Activated naive CD8-positive, alpha-beta T cell treated with anti-CD3 and anti-CD28 coated beads, Interleukin-2, amount 10 ng/mL, durations not matched to agents 7 days and 5 days (primary cell): Measurements from ENCODE around the gene SEMA4F. TPM values are rescaled to one million over a fixed set of nuclear protein-coding genes. Genes with fewer than 3 reads are reported as not detected.

Experiments used
- ATAC-seq: fragments of 150-1000 bp; cut with Tn5 transposase; one replicate; pipeline ENCODE4 v1.10.0; 2021; ENCODE audit warnings: low read depth, moderate library complexity
- POLR2A ChIA-PET: fragments of 350-600 bp; sonication (Branson Sonifier 250); formaldehyde crosslinking; loops from one replicate; lab custom pipeline; 2021; ENCODE audit warnings: antibody characterized with exemption; lab: Charles Lee
- DNase-seq: peaks from one replicate; pipeline ENCODE4 v3.0.0; 2021
- H3K27ac Mint-ChIP-seq: one replicate; pipeline ENCODE4 v1.8.0; 2022; ENCODE audit warnings: mild to moderate bottlenecking, mixed read lengths
- H3K27me3 Mint-ChIP-seq: one replicate; pipeline ENCODE4 v1.8.0; 2022; ENCODE audit warnings: mild to moderate bottlenecking, moderate library complexity, mixed read lengths
- H3K36me3 Mint-ChIP-seq: one replicate; pipeline ENCODE4 v1.8.0; 2021; ENCODE audit warnings: mild to moderate bottlenecking, mixed read lengths
- H3K4me1 Mint-ChIP-seq: one replicate; pipeline ENCODE4 v1.8.0; 2021; ENCODE audit warnings: mixed read lengths
- H3K4me3 Mint-ChIP-seq: one replicate; pipeline ENCODE4 v1.8.0; 2022; ENCODE audit warnings: mild to moderate bottlenecking, moderate library complexity, mixed read lengths
- H3K9me3 Mint-ChIP-seq: one replicate; pipeline ENCODE4 v1.8.0; 2021; ENCODE audit warnings: mixed read lengths
- total RNA-seq, 2 experiments: library from RNA; stranded (reverse); gene quantifications; one replicate each; pipeline ENCODE4 v1.2.3, GENCODE V29; 2021

The SEMA4F gene
- total RNA-seq, 2 experiments from 2014 or later, result 9.6 to 11.1 TPM

GRCh38 chr2:74639550-74639949 lies 14.5 kb upstream of the SEMA4F start:
- POLR2A ChIA-PET, result no interaction called here
- no peak overlapping the region for H3K4me3 Mint-ChIP-seq

GRCh38 chr2:74645344-74645743 lies 8.7 kb upstream of the SEMA4F start:
- H3K4me1 Mint-ChIP-seq, result peaks cover 2% of the 10 kb centered on the region
- no peak overlapping the region for H3K27ac Mint-ChIP-seq

More at GRCh38 chr2:74639550-74639949, 14.5 kb upstream of the SEMA4F start:
- Mint-ChIP-seq H3K9me3 (no peaks in the 10 kb centered on the region), H3K4me1 (no peaks in the 10 kb centered on the region), H3K36me3 (no peaks in the 10 kb centered on the region), H3K27me3 (peaks cover 45% of the 10 kb centered on the region), H3K27ac (no peak overlapping the region)
- DNase-seq (no peak), ATAC-seq (no peak)

GRCh38 chr2:74646201-74646600 lies 7.8 kb upstream of the SEMA4F start:
- Mint-ChIP-seq H3K36me3 (no peaks in the 10 kb centered on the region), H3K4me3 (no peak overlapping the region), H3K27me3 (peaks cover 34% of the 10 kb centered on the region), H3K4me1 (peaks cover 2% of the 10 kb centered on the region), H3K27ac (no peak overlapping the region), H3K9me3 (no peaks in the 10 kb centered on the region)
- ATAC-seq (no peak), DNase-seq (no peak)
- POLR2A ChIA-PET, result no interaction called here

More at GRCh38 chr2:74645344-74645743, 8.7 kb upstream of the SEMA4F start:
- ATAC-seq (no peak), DNase-seq (no peak)
- H3K36me3 Mint-ChIP-seq, result no peaks in the 10 kb centered on the region
- peaks cover 39% of the 10 kb centered on the region for H3K27me3 Mint-ChIP-seq
- H3K4me3 Mint-ChIP-seq, result no peak overlapping the region
- H3K9me3 Mint-ChIP-seq, result no peaks in the 10 kb centered on the region
- POLR2A ChIA-PET, result no interaction called here

GRCh38 chr2:74646834-74647482 lies 7.1 kb upstream of the SEMA4F start:
- DNase-seq (no peak), ATAC-seq (no peak)
- Mint-ChIP-seq H3K27ac (no peak overlapping the region), H3K27me3 (peaks cover 31% of the 10 kb centered on the region), H3K4me3 (no peak overlapping the region), H3K9me3 (no peaks in the 10 kb centered on the region), H3K4me1 (peaks cover 2% of the 10 kb centered on the region), H3K36me3 (no peaks in the 10 kb centered on the region)
- POLR2A ChIA-PET, result no interaction called here

GRCh38 chr2:74648009-74648443 lies 6.0 kb upstream of the SEMA4F start, which contains the start of gene M1AP:
Gene M1AP, minus strand, starts transcription at chr2:74648330. Its CDS starts 8,055 bp downstream, at chr2:74640275.
- Mint-ChIP-seq H3K27me3 (peaks cover 28% of the 10 kb centered on the region), H3K36me3 (no peaks in the 10 kb centered on the region), H3K27ac (no peak within 1 kb of the TSS), H3K4me3 (peak within 1 kb of the TSS; percentile 36), H3K9me3 (no peaks in the 10 kb centered on the region), H3K4me1 (peaks cover 3% of the 10 kb centered on the region)
- DNase-seq (peak; percentile 42), ATAC-seq (peak; percentile 63)
- POLR2A ChIA-PET, result no interaction called here

GRCh38 chr2:74653589-74653984 lies 460 bp upstream of the SEMA4F start:
- no peaks in the 10 kb centered on the region for H3K9me3 Mint-ChIP-seq
- POLR2A ChIA-PET, result interaction anchor here (0.9 kb wide), 1 partner anchor 28 kb away, joined by 4 read pairs; no protein-coding TSS in a partner anchor
- no peaks in the 10 kb centered on the region for H3K36me3 Mint-ChIP-seq
- H3K27me3 Mint-ChIP-seq, result peaks cover 2% of the 10 kb centered on the region
- peak overlapping the region; percentile 83 for H3K4me3 Mint-ChIP-seq
- peak overlapping the region; percentile 36 for H3K27ac Mint-ChIP-seq
- DNase-seq (no peak), ATAC-seq (peak; percentile 36)
- peaks cover 10% of the 10 kb centered on the region for H3K4me1 Mint-ChIP-seq

GRCh38 chr2:74655579-74655978 lies 1.5 kb downstream of the SEMA4F start:
- no peaks in the 10 kb centered on the region for H3K27me3 Mint-ChIP-seq
- H3K4me1 Mint-ChIP-seq, result peaks cover 15% of the 10 kb centered on the region
- peaks cover 2% of the 10 kb centered on the region for H3K36me3 Mint-ChIP-seq
- H3K27ac Mint-ChIP-seq, result no peak overlapping the region
- peak overlapping the region; percentile 15 for H3K4me3 Mint-ChIP-seq
- POLR2A ChIA-PET, result interaction anchor here (0.7 kb wide), 1 partner anchor 991 kb away, joined by 4 read pairs; the partner anchor contains the start of gene MRPL19
- DNase-seq, result no peak
- H3K9me3 Mint-ChIP-seq, result no peaks in the 10 kb centered on the region
- no peak for ATAC-seq

- no peaks in the 10 kb centered on the region for H3K27me3 Mint-ChIP-seq
- no peak overlapping the region for H3K4me3 Mint-ChIP-seq
- no peak overlapping the region for H3K27ac Mint-ChIP-seq
- H3K4me1 Mint-ChIP-seq, result peaks cover 13% of the 10 kb centered on the region
- H3K9me3 Mint-ChIP-seq, result no peaks in the 10 kb centered on the region
- H3K36me3 Mint-ChIP-seq, result peaks cover 3% of the 10 kb centered on the region
- POLR2A ChIA-PET, result no interaction called here
- DNase-seq (no peak), ATAC-seq (no peak)
These were observed 4.5 kb downstream of the SEMA4F start for GRCh38 chr2:74658516-74658915.

- peaks cover 11% of the 10 kb centered on the region for H3K4me1 Mint-ChIP-seq
- DNase-seq, result no peak
- H3K9me3 Mint-ChIP-seq, result no peaks in the 10 kb centered on the region
- POLR2A ChIA-PET, result no interaction called here
- no peaks in the 10 kb centered on the region for H3K27me3 Mint-ChIP-seq
- H3K27ac Mint-ChIP-seq, result no peak overlapping the region
- peaks cover 3% of the 10 kb centered on the region for H3K36me3 Mint-ChIP-seq
- no peak overlapping the region for H3K4me3 Mint-ChIP-seq
- no peak for ATAC-seq
These were observed 5.4 kb downstream of the SEMA4F start for GRCh38 chr2:74659462-74659861.

GRCh38 chr2:74668087-74668486 lies 14.0 kb downstream of the SEMA4F start:
- Mint-ChIP-seq H3K27ac (no peak overlapping the region), H3K27me3 (no peaks in the 10 kb centered on the region), H3K9me3 (no peaks in the 10 kb centered on the region), H3K4me3 (no peak overlapping the region), H3K36me3 (peaks cover 2% of the 10 kb centered on the region), H3K4me1 (no peaks in the 10 kb centered on the region)
- POLR2A ChIA-PET, result no interaction called here
- ATAC-seq (no peak), DNase-seq (no peak)

- Mint-ChIP-seq H3K9me3 (no peaks in the 10 kb centered on the region), H3K4me3 (no peak overlapping the region), H3K27ac (no peak overlapping the region), H3K36me3 (no peaks in the 10 kb centered on the region), H3K4me1 (no peaks in the 10 kb centered on the region), H3K27me3 (no peaks in the 10 kb centered on the region)
- DNase-seq (no peak), ATAC-seq (no peak)
- POLR2A ChIA-PET, result no interaction called here
These were observed 16.2 kb downstream of the SEMA4F start for GRCh38 chr2:74670263-74670662.

- Mint-ChIP-seq H3K27ac (no peak overlapping the region), H3K4me1 (no peaks in the 10 kb centered on the region)
- ATAC-seq, result no peak
These were observed 17.4 kb downstream of the SEMA4F start for GRCh38 chr2:74671479-74671878.

GRCh38 chr2:74673826-74674528 lies 19.9 kb downstream of the SEMA4F start:
- DNase-seq, result no peak
- H3K36me3 Mint-ChIP-seq, result peaks cover 7% of the 10 kb centered on the region
- no peaks in the 10 kb centered on the region for H3K9me3 Mint-ChIP-seq
- POLR2A ChIA-PET, result no interaction called here
- H3K27ac Mint-ChIP-seq, result no peak overlapping the region
- ATAC-seq, result no peak
- no peaks in the 10 kb centered on the region for H3K4me1 Mint-ChIP-seq
- H3K4me3 Mint-ChIP-seq, result no peak overlapping the region
- no peaks in the 10 kb centered on the region for H3K27me3 Mint-ChIP-seq

More at GRCh38 chr2:74671479-74671878, 17.4 kb downstream of the SEMA4F start:
- Mint-ChIP-seq H3K9me3 (no peaks in the 10 kb centered on the region), H3K36me3 (peaks cover 4% of the 10 kb centered on the region), H3K27me3 (no peaks in the 10 kb centered on the region), H3K4me3 (no peak overlapping the region)
- POLR2A ChIA-PET, result no interaction called here
- no peak for DNase-seq

- Mint-ChIP-seq H3K9me3 (no peaks in the 10 kb centered on the region), H3K4me1 (no peaks in the 10 kb centered on the region), H3K27ac (no peak overlapping the region), H3K4me3 (no peak overlapping the region), H3K27me3 (no peaks in the 10 kb centered on the region), H3K36me3 (peaks cover 7% of the 10 kb centered on the region)
- DNase-seq (no peak), ATAC-seq (no peak)
- POLR2A ChIA-PET, result no interaction called here
These were observed 21.0 kb downstream of the SEMA4F start for GRCh38 chr2:74675090-74675489.
